Activated CD4-positive, alpha-beta T cell treated with anti-CD3 and anti-CD28 coated beads, Interleukin-2, amount 50 U/mL, for 24 hours (primary cell): ENCODE data around the gene CDH4.

Experiments used
- DNase-seq, 2 donors: peaks; one replicate each; pipeline ENCODE4 v3.0.0-alpha.2; 2020; ENCODE audit warnings: low read depth in 1 of 2, low spot score in 1 of 2

CDH4 gene

GRCh38 chr20:61757678-61758563, 505.9 kb downstream of the CDH4 start:
- no peak for DNase-seq

GRCh38 chr20:61758564-61759200, 506.6 kb downstream of the CDH4 start:
- no peak for DNase-seq

GRCh38 chr20:61759286-61760065, 507.4 kb downstream of the CDH4 start:
- no peak for DNase-seq

GRCh38 chr20:61760321-61760720, 508.3 kb downstream of the CDH4 start:
- no peak for DNase-seq

- DNase-seq = no peak
Observed at GRCh38 chr20:61760731-61761130, 508.7 kb downstream of the CDH4 start.

- no peak for DNase-seq
Observed at GRCh38 chr20:61761453-61762166, 509.5 kb downstream of the CDH4 start.

- DNase-seq = no peak
Observed at GRCh38 chr20:61762167-61762710, 510.2 kb downstream of the CDH4 start.

- no peak for DNase-seq
Observed at GRCh38 chr20:61762886-61763739, 511.1 kb downstream of the CDH4 start.

- DNase-seq = no peak
Observed at GRCh38 chr20:61763740-61764400, 511.8 kb downstream of the CDH4 start.

- DNase-seq = no peak
Observed at GRCh38 chr20:61764471-61765025, 512.5 kb downstream of the CDH4 start.

GRCh38 chr20:61765081-61765870, 513.2 kb downstream of the CDH4 start:
- no peak for DNase-seq

- DNase-seq = no peak
Observed at GRCh38 chr20:61765871-61766654, 514.0 kb downstream of the CDH4 start.

- DNase-seq = no peak
Observed at GRCh38 chr20:61766921-61767610, 515.0 kb downstream of the CDH4 start.

GRCh38 chr20:61767761-61768494, 515.9 kb downstream of the CDH4 start:
- DNase-seq = no peak

- no peak for DNase-seq
Observed at GRCh38 chr20:61768571-61769285, 516.7 kb downstream of the CDH4 start.
